Umbilical cord (tissue), 2 donors: ENCODE measurements around the gene EMID1. TPM values are rescaled to one million over a fixed set of nuclear protein-coding genes. Genes with fewer than 3 reads are reported as not detected.
A peak's percentile ranks its signal among the peaks of the same experiment; 100 is the strongest.

ENCODE experiments used
- DNase-seq: peaks from one replicate; pipeline ENCODE4 v3.0.0-alpha.2; 2015; ENCODE audit warnings: low spot score
- total RNA-seq: library from RNA; depleted of rRNA; stranded (reverse); fragments of >200 nt; gene quantifications from one replicate; pipeline ENCODE4 v1.2.3, GENCODE V29; 2014; ENCODE audit warnings: low replicate concordance; ENCODE audit not compliant: insufficient read depth

Gene EMID1
- total RNA-seq, 1 donor from 2014 or later: 8.2 TPM

- DNase-seq: no peak
These were observed 10.4 kb upstream of the EMID1 start for GRCh38 chr22:29195118-29195963.

GRCh38 chr22:29195964-29196666 is 9.6 kb upstream of the EMID1 start:
- no peak for DNase-seq

GRCh38 chr22:29197096-29197495 is 8.6 kb upstream of the EMID1 start:
- no peak for DNase-seq

- no peak for DNase-seq
These were observed 7.5 kb upstream of the EMID1 start for GRCh38 chr22:29198240-29198639.

GRCh38 chr22:29199702-29200400 is 5.8 kb upstream of the EMID1 start:
- no peak for DNase-seq

GRCh38 chr22:29200901-29201300 is 4.8 kb upstream of the EMID1 start:
- DNase-seq: no peak

GRCh38 chr22:29201782-29202181 is 3.9 kb upstream of the EMID1 start:
- DNase-seq: no peak

- peak; percentile 31 for DNase-seq
These were observed 3.2 kb upstream of the EMID1 start for GRCh38 chr22:29202212-29203192.

- no peak for DNase-seq
These were observed 1.9 kb upstream of the EMID1 start for GRCh38 chr22:29203488-29204454.

GRCh38 chr22:29204455-29205183 is 1.1 kb upstream of the EMID1 start:
- no peak for DNase-seq

GRCh38 chr22:29205252-29205593 is 473 bp upstream of the EMID1 start:
- DNase-seq: no peak

- no peak for DNase-seq
These were observed 911 bp downstream of the EMID1 start for GRCh38 chr22:29206372-29207242.

GRCh38 chr22:29207243-29207550 is 1.5 kb downstream of the EMID1 start:
- no peak for DNase-seq

- no peak for DNase-seq
These were observed 2.1 kb downstream of the EMID1 start for GRCh38 chr22:29207562-29208501.

GRCh38 chr22:29208502-29208862 is 2.8 kb downstream of the EMID1 start:
- no peak for DNase-seq

- peak; percentile 46 for DNase-seq
These were observed 3.4 kb downstream of the EMID1 start for GRCh38 chr22:29208879-29209623.

- no peak for DNase-seq
These were observed 3.9 kb downstream of the EMID1 start for GRCh38 chr22:29209624-29209929.
